Loucy (cell line): ENCODE results near the gene PRR15.

Experiments
- H2AFZ ChIP-seq: fragments of 200-600 bp; sonication (generic); 2 replicates; pipeline ENCODE4 v1.6.0; 2016; ENCODE audit warnings: antibody characterized with exemption, mild to moderate bottlenecking, low read length, moderate library complexity
- H3F3A ChIP-seq: fragments of 200-600 bp; 2 replicates; pipeline ENCODE4 v1.6.0; 2016; ENCODE audit warnings: antibody characterized with exemption, low read depth, mild to moderate bottlenecking
- H3K27me3 ChIP-seq: fragments of 200-600 bp; sonication (generic); 2 replicates; pipeline ENCODE4 v1.6.1; 2014; ENCODE audit warnings: low read length, mild to moderate bottlenecking; ENCODE audit not compliant: insufficient read depth, poor library complexity, severe bottlenecking
- H3K36me3 ChIP-seq: fragments of 200-600 bp; sonication (generic); 2 replicates; pipeline ENCODE4 v1.6.1; 2016; ENCODE audit warnings: low read length; ENCODE audit not compliant: insufficient read depth
- H3K4me1 ChIP-seq: fragments of 200-600 bp; sonication (generic); 2 replicates; pipeline ENCODE4 v1.5.1; 2014; ENCODE audit warnings: low read length, mild to moderate bottlenecking; ENCODE audit not compliant: insufficient read depth, poor library complexity, severe bottlenecking
- H3K4me2 ChIP-seq: fragments of 200-600 bp; sonication (generic); 2 replicates; pipeline ENCODE4 v1.6.0; 2014; ENCODE audit warnings: antibody characterized with exemption, low read length, low read depth, mild to moderate bottlenecking; ENCODE audit not compliant: poor library complexity, severe bottlenecking
- H3K4me3 ChIP-seq: fragments of 200-600 bp; sonication (generic); 2 replicates; pipeline ENCODE4 v1.5.1; 2014; ENCODE audit warnings: low read length, mild to moderate bottlenecking, mixed read lengths; ENCODE audit not compliant: poor library complexity, severe bottlenecking
- H3K79me2 ChIP-seq: fragments of 200-600 bp; sonication (generic); 2 replicates; pipeline ENCODE4 v1.6.1; 2014; ENCODE audit warnings: low read length; ENCODE audit not compliant: insufficient read depth
- H3K9ac ChIP-seq: fragments of 200-600 bp; sonication (generic); 2 replicates; pipeline ENCODE4 v1.6.0; 2014; ENCODE audit warnings: mild to moderate bottlenecking, low read depth, low read length, moderate library complexity; ENCODE audit not compliant: poor library complexity, severe bottlenecking
- H3K9me2 ChIP-seq: fragments of 200-600 bp; sonication (generic); replicated peaks from 2 replicates; pipeline ENCODE4 v1.6.1; 2016; ENCODE audit warnings: low read depth, low read length, mixed read lengths
- H3K9me3 ChIP-seq: fragments of 200-600 bp; sonication (generic); 2 replicates; pipeline ENCODE4 v1.6.1; 2014; ENCODE audit warnings: mild to moderate bottlenecking, antibody characterized with exemption, low read length, low read depth; ENCODE audit not compliant: insufficient read depth
- H4K20me1 ChIP-seq: fragments of 200-600 bp; sonication (generic); 2 replicates; pipeline ENCODE4 v1.6.0; 2014; ENCODE audit warnings: antibody characterized with exemption, low read length, mild to moderate bottlenecking; ENCODE audit not compliant: insufficient read depth, poor library complexity, severe bottlenecking
- EZH2phosphoT487 ChIP-seq: fragments of 200-600 bp; IDR thresholded peaks from 2 replicates; pipeline ENCODE4 v1.6.1; 2018; ENCODE audit warnings: antibody characterized with exemption, mild to moderate bottlenecking, moderate library complexity, borderline replicate concordance
- TF ChIP-seq, protein P1 (sequence below): fragments of 200-600 bp; sonication (generic); conservative IDR thresholded peaks from 2 replicates; pipeline ENCODE4 v1.5.1; 2014; ENCODE audit warnings: mild to moderate bottlenecking, antibody characterized with exemption, low read length

PRR15 gene

DNA sequence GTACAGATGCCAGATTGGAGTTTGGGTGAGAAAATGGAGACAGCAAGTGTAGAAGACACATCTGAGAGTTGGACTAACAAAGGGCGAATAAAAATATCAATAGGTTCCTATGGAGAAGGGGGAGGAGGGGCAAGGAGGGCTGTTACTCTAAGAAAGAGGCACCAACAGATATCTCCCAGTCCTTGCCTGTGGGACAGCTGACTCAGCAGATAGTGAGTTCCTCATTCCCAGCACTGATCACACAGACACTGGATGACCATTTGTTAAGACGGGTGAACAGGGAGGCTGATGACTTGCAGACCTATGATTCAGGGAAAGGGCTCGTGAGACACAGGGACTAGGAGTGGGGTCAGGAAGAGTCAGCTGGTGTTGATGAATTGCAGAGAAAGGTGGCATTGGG lies 5.7 kb upstream of the PRR15 start:
- H3K4me2 ChIP-seq = no peak overlapping the region

DNA sequence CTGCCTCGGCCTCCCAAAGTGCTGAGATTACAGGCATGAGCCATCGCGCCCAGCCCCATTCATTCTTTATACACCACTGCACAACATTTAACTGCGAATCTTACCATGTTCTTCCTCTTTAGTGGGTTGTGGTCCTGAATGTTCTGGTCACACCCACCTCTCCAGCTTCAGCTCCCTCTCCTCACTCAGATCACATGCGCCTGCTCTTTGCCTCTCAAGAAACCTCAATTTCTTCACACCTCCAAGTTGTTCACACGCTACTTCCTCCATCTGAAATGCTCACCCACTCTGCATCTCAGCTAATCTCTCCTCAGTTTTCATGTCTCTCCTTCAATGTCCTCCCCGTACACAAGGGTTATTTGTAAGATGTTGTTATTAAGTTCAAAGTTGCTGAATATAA lies 2.4 kb upstream of the PRR15 start:
- H4K20me1 ChIP-seq = no peaks in the 10 kb centered on the region
- no peaks in the 10 kb centered on the region for H3K27me3 ChIP-seq
- no peak overlapping the region for H3K4me2 ChIP-seq
- H3K79me2 ChIP-seq = no peaks in the 10 kb centered on the region
- no peaks in the 10 kb centered on the region for H3K9me2 ChIP-seq
- no peak for TF ChIP-seq EZH2phosphoT487
- TF ChIP-seq, protein P1, sequence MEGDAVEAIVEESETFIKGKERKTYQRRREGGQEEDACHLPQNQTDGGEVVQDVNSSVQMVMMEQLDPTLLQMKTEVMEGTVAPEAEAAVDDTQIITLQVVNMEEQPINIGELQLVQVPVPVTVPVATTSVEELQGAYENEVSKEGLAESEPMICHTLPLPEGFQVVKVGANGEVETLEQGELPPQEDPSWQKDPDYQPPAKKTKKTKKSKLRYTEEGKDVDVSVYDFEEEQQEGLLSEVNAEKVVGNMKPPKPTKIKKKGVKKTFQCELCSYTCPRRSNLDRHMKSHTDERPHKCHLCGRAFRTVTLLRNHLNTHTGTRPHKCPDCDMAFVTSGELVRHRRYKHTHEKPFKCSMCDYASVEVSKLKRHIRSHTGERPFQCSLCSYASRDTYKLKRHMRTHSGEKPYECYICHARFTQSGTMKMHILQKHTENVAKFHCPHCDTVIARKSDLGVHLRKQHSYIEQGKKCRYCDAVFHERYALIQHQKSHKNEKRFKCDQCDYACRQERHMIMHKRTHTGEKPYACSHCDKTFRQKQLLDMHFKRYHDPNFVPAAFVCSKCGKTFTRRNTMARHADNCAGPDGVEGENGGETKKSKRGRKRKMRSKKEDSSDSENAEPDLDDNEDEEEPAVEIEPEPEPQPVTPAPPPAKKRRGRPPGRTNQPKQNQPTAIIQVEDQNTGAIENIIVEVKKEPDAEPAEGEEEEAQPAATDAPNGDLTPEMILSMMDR = no peak
- H3F3A ChIP-seq = no peaks in the 10 kb centered on the region
- no peaks in the 10 kb centered on the region for H3K9me3 ChIP-seq
- H3K4me1 ChIP-seq = peaks cover 7% of the 10 kb centered on the region
- no peak overlapping the region for H3K4me3 ChIP-seq
- no peaks in the 10 kb centered on the region for H3K36me3 ChIP-seq
- H3K9ac ChIP-seq = no peak overlapping the region
- no peak overlapping the region for H2AFZ ChIP-seq

More for the DNA sequence above, 5.7 kb upstream of the PRR15 start:
- Histone ChIP-seq H3K9me3 (no peaks in the 10 kb centered on the region), H3K9me2 (no peaks in the 10 kb centered on the region), H3K9ac (no peak overlapping the region), H3K36me3 (no peaks in the 10 kb centered on the region), H3K4me3 (no peak overlapping the region), H3K4me1 (peaks cover 10% of the 10 kb centered on the region), H3F3A (no peaks in the 10 kb centered on the region), H2AFZ (no peak overlapping the region), H3K79me2 (no peaks in the 10 kb centered on the region), H4K20me1 (no peaks in the 10 kb centered on the region), H3K27me3 (no peaks in the 10 kb centered on the region)
- no peak for TF ChIP-seq EZH2phosphoT487
- TF ChIP-seq, protein P1 = no peak

DNA sequence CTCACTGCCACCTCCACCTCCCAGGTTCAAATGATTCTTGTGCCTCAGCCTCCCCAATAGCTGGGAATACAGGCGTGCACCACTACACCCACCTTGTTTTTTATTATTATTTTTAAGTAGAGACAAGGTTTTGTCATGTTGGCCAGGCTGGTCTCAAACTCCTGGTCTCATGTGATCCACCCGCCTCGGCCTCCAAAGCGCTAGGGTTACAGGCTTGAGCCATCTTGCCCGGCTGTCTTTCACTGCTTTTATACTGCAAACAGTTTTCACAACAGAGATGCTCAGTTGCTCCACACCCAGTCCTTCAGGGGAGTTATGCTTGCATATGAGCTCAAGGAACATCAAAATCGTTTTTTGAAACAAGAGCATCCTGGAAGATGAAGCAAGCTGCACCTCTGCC lies 1.3 kb upstream of the PRR15 start:
- Histone ChIP-seq H4K20me1 (no peaks in the 10 kb centered on the region), H3K4me3 (no peak overlapping the region), H3K9me2 (no peaks in the 10 kb centered on the region), H3K9me3 (no peaks in the 10 kb centered on the region), H3K4me1 (no peaks in the 10 kb centered on the region), H2AFZ (no peak overlapping the region), H3K36me3 (no peaks in the 10 kb centered on the region), H3K9ac (no peak overlapping the region), H3F3A (no peaks in the 10 kb centered on the region), H3K4me2 (no peak overlapping the region), H3K27me3 (no peaks in the 10 kb centered on the region), H3K79me2 (no peaks in the 10 kb centered on the region)
- TF ChIP-seq, protein P1 = no peak
- no peak for TF ChIP-seq EZH2phosphoT487
